H9 (cell line): Measurements from ENCODE around the gene SLC24A4. TPM values are rescaled to one million over a fixed set of nuclear protein-coding genes. Genes with fewer than 3 reads are reported as not detected.

Source experiments
- DNase-seq: peaks from one replicate; pipeline ENCODE4 v3.0.0-alpha.2; 2017
- H2AFZ ChIP-seq: one replicate; pipeline ENCODE4 v1.6.1; 2013; ENCODE audit warnings: mild to moderate bottlenecking, low read length, control low read depth, moderate library complexity
- H2AK5ac ChIP-seq: 2 replicates; pipeline ENCODE4 v1.6.1; 2013; ENCODE audit warnings: low read length, control low read depth, mixed read lengths; ENCODE audit not compliant: insufficient read length
- H2BK120ac ChIP-seq: one replicate; pipeline ENCODE4 v1.6.1; 2013; ENCODE audit warnings: low read depth, mild to moderate bottlenecking, low read length, control low read depth, inconsistent platforms; ENCODE audit not compliant: poor library complexity, severe bottlenecking
- H2BK12ac ChIP-seq: 2 replicates; pipeline ENCODE4 v1.6.1; 2013; ENCODE audit warnings: low read length, control low read depth, mixed read lengths, low read depth; ENCODE audit not compliant: insufficient read length
- H2BK15ac ChIP-seq: 2 replicates; pipeline ENCODE4 v1.6.1; 2013; ENCODE audit warnings: low read depth, low read length, control low read depth
- H2BK20ac ChIP-seq: one replicate; pipeline ENCODE4 v1.6.1; 2013; ENCODE audit warnings: low read depth, mild to moderate bottlenecking, low read length, control low read depth, inconsistent platforms; ENCODE audit not compliant: poor library complexity, severe bottlenecking
- H2BK5ac ChIP-seq: 2 replicates; pipeline ENCODE4 v1.6.1; 2013; ENCODE audit warnings: low read length, control low read depth, mixed read lengths; ENCODE audit not compliant: insufficient read length
- H3K14ac ChIP-seq: 2 replicates; pipeline ENCODE4 v1.6.1; 2013; ENCODE audit warnings: low read length, control low read depth; ENCODE audit not compliant: insufficient read depth
- H3K18ac ChIP-seq: 2 replicates; pipeline ENCODE4 v1.6.1; 2013; ENCODE audit warnings: low read depth, mild to moderate bottlenecking, mixed read lengths, low read length, control low read depth; ENCODE audit not compliant: insufficient read length
- H3K23ac ChIP-seq: 2 replicates; pipeline ENCODE4 v1.6.1; 2013; ENCODE audit warnings: low read length, control low read depth, mixed read lengths, low read depth; ENCODE audit not compliant: insufficient read length
- H3K23me2 ChIP-seq: 2 replicates; pipeline ENCODE4 v1.6.1; 2013; ENCODE audit warnings: low read depth, mild to moderate bottlenecking, mixed read lengths, low read length, control low read depth; ENCODE audit not compliant: insufficient read length, poor library complexity, severe bottlenecking
- H3K27ac ChIP-seq: 2 replicates; pipeline ENCODE4 v1.5.1; 2013; ENCODE audit warnings: low read length, control low read depth, mixed read lengths, low read depth; ENCODE audit not compliant: insufficient read length
- H3K27me3 ChIP-seq: 2 replicates; pipeline ENCODE4 v1.6.1; 2013; ENCODE audit warnings: low read length, control low read depth, inconsistent platforms; ENCODE audit not compliant: insufficient read depth
- H3K4ac ChIP-seq: 2 replicates; pipeline ENCODE4 v1.6.1; 2013; ENCODE audit warnings: low read depth, mild to moderate bottlenecking, control low read depth, inconsistent platforms, low read length, moderate library complexity
- H3K4me1 ChIP-seq: 2 replicates; pipeline ENCODE4 v1.6.1; 2013; ENCODE audit warnings: low read length, control low read depth, inconsistent platforms; ENCODE audit not compliant: insufficient read depth
- H3K4me2 ChIP-seq: 2 replicates; pipeline ENCODE4 v1.6.1; 2013; ENCODE audit warnings: low read length, control low read depth, mixed read lengths; ENCODE audit not compliant: insufficient read length, insufficient read depth
- H3K56ac ChIP-seq: 2 replicates; pipeline ENCODE4 v1.6.1; 2013; ENCODE audit warnings: low read depth, mild to moderate bottlenecking, mixed read lengths, low read length, control low read depth; ENCODE audit not compliant: insufficient read length
- H3K79me1 ChIP-seq: 2 replicates; pipeline ENCODE4 v1.6.1; 2013; ENCODE audit warnings: low read depth, mild to moderate bottlenecking, moderate library complexity, low read length, control low read depth, inconsistent platforms; ENCODE audit not compliant: insufficient read depth, poor library complexity, severe bottlenecking
- H3K79me2 ChIP-seq: 2 replicates; pipeline ENCODE4 v1.6.1; 2013; ENCODE audit warnings: low read length, control low read depth, inconsistent platforms; ENCODE audit not compliant: insufficient read depth
- H3K9ac ChIP-seq: 2 replicates; pipeline ENCODE4 v1.6.1; 2013; ENCODE audit warnings: low read length, control low read depth, mixed read lengths; ENCODE audit not compliant: insufficient read length; ENCODE audit errors: extremely low read depth
- H3K9me3 ChIP-seq: one replicate; pipeline ENCODE4 v1.6.1; 2013; ENCODE audit warnings: low read depth, low read length, inconsistent platforms; ENCODE audit not compliant: control insufficient read depth
- H3T11ph ChIP-seq: one replicate; pipeline ENCODE4 v1.6.1; 2013; ENCODE audit warnings: mild to moderate bottlenecking, low read length, control low read depth, inconsistent platforms
- H4K20me1 ChIP-seq: one replicate; pipeline ENCODE4 v1.6.1; 2013; ENCODE audit not compliant: control insufficient read depth, insufficient read length, insufficient read depth
- H4K5ac ChIP-seq: 2 replicates; pipeline ENCODE4 v1.6.1; 2013; ENCODE audit warnings: low read depth, mild to moderate bottlenecking, mixed read lengths, low read length, control low read depth; ENCODE audit not compliant: insufficient read length
- H4K8ac ChIP-seq: replicated peaks from 2 replicates; pipeline ENCODE4 v1.6.1; 2013; ENCODE audit warnings: low read length, control low read depth, mixed read lengths, low read depth; ENCODE audit not compliant: insufficient read length
- H4K91ac ChIP-seq: 2 replicates; pipeline ENCODE4 v1.6.1; 2013; ENCODE audit warnings: low read depth, mild to moderate bottlenecking, moderate library complexity, mixed read lengths, low read length, control low read depth; ENCODE audit not compliant: insufficient read length
- H3K27ac Mint-ChIP-seq, 3 experiments: 2 replicates in 2 of 3; 3 replicates in 1 of 3; pipeline ENCODE4 v1.8.0; 2020 to 2021; ENCODE audit warnings: mixed read lengths in 3 of 3, mild to moderate bottlenecking in 1 of 3, moderate library complexity in 1 of 3
- H3K27me3 Mint-ChIP-seq: 2 replicates; pipeline ENCODE4 v1.8.0; 2021; ENCODE audit warnings: low read depth, mild to moderate bottlenecking, moderate library complexity, mixed read lengths
- H3K36me3 Mint-ChIP-seq, 3 experiments: 2 replicates in 2 of 3; 3 replicates in 1 of 3; pipeline ENCODE4 v1.8.0; 2020 to 2021; ENCODE audit warnings: low read depth in 3 of 3, mixed read lengths in 3 of 3; ENCODE audit not compliant: insufficient read depth in 1 of 3
- H3K4me1 Mint-ChIP-seq, 2 experiments: 2 replicates each; pipeline ENCODE4 v1.8.0; 2020; ENCODE audit warnings: mixed read lengths in 2 of 2
- H3K4me3 Mint-ChIP-seq, 2 experiments: 2 replicates in 1 of 2; 3 replicates in 1 of 2; pipeline ENCODE4 v1.8.0; 2020 to 2021; ENCODE audit warnings: mild to moderate bottlenecking in 2 of 2, mixed read lengths in 2 of 2, moderate library complexity in 1 of 2
- H3K9me3 Mint-ChIP-seq, 2 experiments: 2 replicates in 1 of 2; 3 replicates in 1 of 2; pipeline ENCODE4 v1.8.0; 2020; ENCODE audit warnings: mild to moderate bottlenecking in 2 of 2, mixed read lengths in 2 of 2, moderate library complexity in 1 of 2
- WGBS: extraction: QIAGEN DNeasy Blood & Tissue Kit; methylation state at CpG from one replicate; pipeline ENCODE4 v1.1.7; 2013; ENCODE audit warnings: missing lambda C conversion rate, low lambda C conversion rate, mixed read lengths; ENCODE audit not compliant: insufficient read length; ENCODE audit errors: extremely low coverage; 5-methylcytosine and 5-hydroxymethylcytosine counted together
- total RNA-seq: library from RNA; stranded (reverse); gene quantifications from 2 replicates; pipeline ENCODE4 v1.2.1, GENCODE V29; 2021
- TF ChIP-seq, protein P1 (sequence below): fragments of 200-600 bp; sonication (generic); conservative IDR thresholded peaks from 3 replicates; pipeline ENCODE4 v1.8.0; 2021; ENCODE audit warnings: antibody characterized with exemption, mild to moderate bottlenecking

SLC24A4 gene
- total RNA-seq, 1 experiment from 2014 or later, result 0.24 TPM

DNA sequence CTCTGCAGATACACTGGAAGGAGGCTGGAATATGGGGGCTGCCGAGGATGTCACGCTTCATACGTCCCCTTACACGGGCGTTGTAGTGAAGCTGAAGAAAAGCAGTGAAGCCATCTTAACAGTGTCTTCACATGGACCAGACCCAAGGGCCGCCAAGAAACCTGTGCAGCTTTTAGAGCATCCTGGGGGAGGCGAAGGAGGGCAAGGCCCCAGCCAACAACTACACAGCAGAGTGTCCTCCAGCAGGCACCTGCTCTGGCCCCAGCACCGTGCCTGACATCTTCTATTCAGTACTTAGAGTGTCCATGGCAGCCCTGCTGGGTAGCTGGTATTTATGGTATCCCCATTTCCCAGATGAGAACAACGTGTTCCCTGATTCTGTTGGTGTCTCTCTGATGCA is 141.8 kb downstream of the SLC24A4 start:
- no peak overlapping the region for H2AK5ac ChIP-seq
- no peak overlapping the region for H3K4me2 ChIP-seq
- Mint-ChIP-seq H3K4me3 (no peak overlapping the region), H3K27me3 (peaks cover 3% of the 10 kb centered on the region), H3K27ac (no peak overlapping the region), H3K36me3 (peaks cover 0 to 8% (median 0%) of the 10 kb centered on the region in 3 experiments; a peak in 3 of 7 replicates), H3K4me1 (peaks cover 0 to 11% of the 10 kb centered on the region in 2 experiments; a peak in 3 of 4 replicates), H3K9me3 (peaks cover 10 to 12% of the 10 kb centered on the region in 2 experiments)
- no peak overlapping the region for H2BK5ac ChIP-seq
- H4K5ac ChIP-seq, result no peak overlapping the region
- no peak overlapping the region for H4K91ac ChIP-seq
- no peak overlapping the region for H2AFZ ChIP-seq
- no peak overlapping the region for H2BK12ac ChIP-seq
- H4K8ac ChIP-seq, result no peak overlapping the region
- DNase-seq, result no peak
- no peaks in the 10 kb centered on the region for H3K4me1 ChIP-seq
- no peaks in the 10 kb centered on the region for H3K23me2 ChIP-seq
- H4K20me1 ChIP-seq, result no peaks in the 10 kb centered on the region
- H3K27ac ChIP-seq, result no peak overlapping the region
- no peak overlapping the region for H3K18ac ChIP-seq
- no peak overlapping the region for H3T11ph ChIP-seq
- no peaks in the 10 kb centered on the region; the same call in 1 of the 2 replicates for H3K79me2 ChIP-seq
- no peak overlapping the region for H3K9ac ChIP-seq
- no peak overlapping the region for H3K23ac ChIP-seq
- H3K14ac ChIP-seq, result no peak overlapping the region
- no CpG with 5 or more reads among the region's 9 CpGs for WGBS
- H2BK20ac ChIP-seq, result no peak overlapping the region
- H3K4ac ChIP-seq, result no peak overlapping the region
- H2BK120ac ChIP-seq, result no peak overlapping the region
- TF ChIP-seq, protein P1, sequence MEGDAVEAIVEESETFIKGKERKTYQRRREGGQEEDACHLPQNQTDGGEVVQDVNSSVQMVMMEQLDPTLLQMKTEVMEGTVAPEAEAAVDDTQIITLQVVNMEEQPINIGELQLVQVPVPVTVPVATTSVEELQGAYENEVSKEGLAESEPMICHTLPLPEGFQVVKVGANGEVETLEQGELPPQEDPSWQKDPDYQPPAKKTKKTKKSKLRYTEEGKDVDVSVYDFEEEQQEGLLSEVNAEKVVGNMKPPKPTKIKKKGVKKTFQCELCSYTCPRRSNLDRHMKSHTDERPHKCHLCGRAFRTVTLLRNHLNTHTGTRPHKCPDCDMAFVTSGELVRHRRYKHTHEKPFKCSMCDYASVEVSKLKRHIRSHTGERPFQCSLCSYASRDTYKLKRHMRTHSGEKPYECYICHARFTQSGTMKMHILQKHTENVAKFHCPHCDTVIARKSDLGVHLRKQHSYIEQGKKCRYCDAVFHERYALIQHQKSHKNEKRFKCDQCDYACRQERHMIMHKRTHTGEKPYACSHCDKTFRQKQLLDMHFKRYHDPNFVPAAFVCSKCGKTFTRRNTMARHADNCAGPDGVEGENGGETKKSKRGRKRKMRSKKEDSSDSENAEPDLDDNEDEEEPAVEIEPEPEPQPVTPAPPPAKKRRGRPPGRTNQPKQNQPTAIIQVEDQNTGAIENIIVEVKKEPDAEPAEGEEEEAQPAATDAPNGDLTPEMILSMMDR, result no peak
- H3K56ac ChIP-seq, result no peak overlapping the region
- no peak overlapping the region for H2BK15ac ChIP-seq
- no peaks in the 10 kb centered on the region for H3K27me3 ChIP-seq
- no peaks in the 10 kb centered on the region for H3K79me1 ChIP-seq
- H3K9me3 ChIP-seq, result no peaks in the 10 kb centered on the region
